ENCODE measurements around the gene KLK4.

DNA sequence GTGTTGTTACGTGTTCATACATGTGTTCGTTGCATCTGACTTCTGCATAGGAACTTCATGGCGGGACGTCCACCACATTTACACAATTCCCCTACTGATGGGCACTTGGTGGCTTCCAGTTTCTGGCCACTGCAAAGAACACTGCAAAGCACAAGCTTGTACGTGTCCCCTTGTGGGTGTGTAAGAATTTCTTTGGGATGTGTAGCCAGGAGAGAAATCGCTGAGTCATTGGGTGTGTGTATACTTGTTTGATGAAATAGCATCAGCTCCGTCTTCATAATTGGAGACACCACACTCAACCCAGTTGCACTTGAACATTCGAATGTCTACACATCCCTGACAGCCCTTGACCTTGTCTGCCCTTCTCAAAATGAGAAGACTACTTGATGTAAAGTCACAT lies 22.4 kb upstream of the KLK4 start:
- TF ChIP-seq, protein P1, sequence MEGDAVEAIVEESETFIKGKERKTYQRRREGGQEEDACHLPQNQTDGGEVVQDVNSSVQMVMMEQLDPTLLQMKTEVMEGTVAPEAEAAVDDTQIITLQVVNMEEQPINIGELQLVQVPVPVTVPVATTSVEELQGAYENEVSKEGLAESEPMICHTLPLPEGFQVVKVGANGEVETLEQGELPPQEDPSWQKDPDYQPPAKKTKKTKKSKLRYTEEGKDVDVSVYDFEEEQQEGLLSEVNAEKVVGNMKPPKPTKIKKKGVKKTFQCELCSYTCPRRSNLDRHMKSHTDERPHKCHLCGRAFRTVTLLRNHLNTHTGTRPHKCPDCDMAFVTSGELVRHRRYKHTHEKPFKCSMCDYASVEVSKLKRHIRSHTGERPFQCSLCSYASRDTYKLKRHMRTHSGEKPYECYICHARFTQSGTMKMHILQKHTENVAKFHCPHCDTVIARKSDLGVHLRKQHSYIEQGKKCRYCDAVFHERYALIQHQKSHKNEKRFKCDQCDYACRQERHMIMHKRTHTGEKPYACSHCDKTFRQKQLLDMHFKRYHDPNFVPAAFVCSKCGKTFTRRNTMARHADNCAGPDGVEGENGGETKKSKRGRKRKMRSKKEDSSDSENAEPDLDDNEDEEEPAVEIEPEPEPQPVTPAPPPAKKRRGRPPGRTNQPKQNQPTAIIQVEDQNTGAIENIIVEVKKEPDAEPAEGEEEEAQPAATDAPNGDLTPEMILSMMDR (IDR thresholded peaks at IDR 0.05), result no peak
- TF ChIP-seq POLR2A (IDR thresholded peaks at IDR 0.05), result no peak
